Fibroblast of villous mesenchyme (primary cell): Measurements from ENCODE around the gene MEI1. TPM values are rescaled to one million over a fixed set of nuclear protein-coding genes. Genes with fewer than 3 reads are reported as not detected.

Experiments
- DNase-seq: peaks from one replicate; pipeline ENCODE4 v3.0.0-alpha.2; 2010; ENCODE audit warnings: low read depth
- H3K4me3 ChIP-seq: 2 replicates; pipeline ENCODE4 v1.5.1; 2011; ENCODE audit warnings: low read depth, mild to moderate bottlenecking, low read length
- total RNA-seq: library from RNA; depleted of rRNA; stranded (reverse); fragments of >200 nt; gene quantifications from 2 replicates; pipeline ENCODE4 v1.2.3, GENCODE V29; 2012
- TF ChIP-seq, protein P1 (sequence below): IDR thresholded peaks from 2 replicates; pipeline ENCODE4 v1.5.1; 2012; ENCODE audit warnings: low read depth, mild to moderate bottlenecking, low read length; ENCODE audit not compliant: insufficient read depth

MEI1 gene, protein sequence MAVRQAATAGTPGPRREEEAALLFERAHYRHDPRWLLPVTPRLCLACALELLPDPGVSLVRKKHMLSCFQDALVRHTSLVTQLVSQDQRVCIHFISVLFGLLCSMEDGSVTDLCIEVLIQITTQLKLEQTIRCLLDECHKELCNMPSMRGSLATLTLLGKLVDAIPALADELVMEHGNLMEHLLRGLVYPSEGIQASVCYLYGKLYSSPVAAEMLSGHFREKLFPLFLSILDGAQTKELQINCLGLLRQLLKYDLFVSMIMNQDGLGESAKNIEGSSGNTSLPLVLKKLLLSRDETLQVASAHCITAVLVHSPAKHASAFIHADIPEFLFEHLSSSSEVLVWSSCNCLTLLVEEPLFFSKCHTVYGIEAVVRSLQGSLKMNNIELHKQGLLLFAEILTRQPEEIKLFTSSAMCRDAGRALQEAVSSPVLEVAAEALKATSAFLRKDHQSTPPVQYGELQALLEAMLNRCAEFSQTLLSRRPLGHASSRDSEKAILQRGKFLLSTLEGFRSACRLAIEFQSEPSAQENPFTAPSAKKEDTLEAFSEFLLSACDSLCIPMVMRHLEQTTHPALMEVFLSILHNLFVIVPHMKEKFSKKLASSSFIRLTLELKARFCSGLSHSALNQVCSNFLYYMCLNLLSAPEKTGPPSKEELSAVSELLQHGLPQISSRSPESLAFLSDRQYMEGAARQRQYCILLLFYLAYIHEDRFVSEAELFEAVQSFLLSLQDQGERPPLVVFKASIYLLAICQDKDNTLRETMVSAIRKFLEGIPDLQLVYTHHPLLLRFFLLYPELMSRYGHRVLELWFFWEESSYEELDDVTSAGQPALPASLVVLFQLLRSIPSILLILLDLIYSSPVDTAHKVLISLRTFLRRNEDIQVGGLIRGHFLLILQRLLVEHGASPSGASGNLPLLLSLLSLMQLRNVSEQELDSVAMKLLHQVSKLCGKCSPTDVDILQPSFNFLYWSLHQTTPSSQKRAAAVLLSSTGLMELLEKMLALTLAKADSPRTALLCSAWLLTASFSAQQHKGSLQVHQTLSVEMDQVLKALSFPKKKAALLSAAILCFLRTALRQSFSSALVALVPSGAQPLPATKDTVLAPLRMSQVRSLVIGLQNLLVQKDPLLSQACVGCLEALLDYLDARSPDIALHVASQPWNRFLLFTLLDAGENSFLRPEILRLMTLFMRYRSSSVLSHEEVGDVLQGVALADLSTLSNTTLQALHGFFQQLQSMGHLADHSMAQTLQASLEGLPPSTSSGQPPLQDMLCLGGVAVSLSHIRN
- 1.3 and 2.2 TPM in 2 replicates for total RNA-seq

DNA sequence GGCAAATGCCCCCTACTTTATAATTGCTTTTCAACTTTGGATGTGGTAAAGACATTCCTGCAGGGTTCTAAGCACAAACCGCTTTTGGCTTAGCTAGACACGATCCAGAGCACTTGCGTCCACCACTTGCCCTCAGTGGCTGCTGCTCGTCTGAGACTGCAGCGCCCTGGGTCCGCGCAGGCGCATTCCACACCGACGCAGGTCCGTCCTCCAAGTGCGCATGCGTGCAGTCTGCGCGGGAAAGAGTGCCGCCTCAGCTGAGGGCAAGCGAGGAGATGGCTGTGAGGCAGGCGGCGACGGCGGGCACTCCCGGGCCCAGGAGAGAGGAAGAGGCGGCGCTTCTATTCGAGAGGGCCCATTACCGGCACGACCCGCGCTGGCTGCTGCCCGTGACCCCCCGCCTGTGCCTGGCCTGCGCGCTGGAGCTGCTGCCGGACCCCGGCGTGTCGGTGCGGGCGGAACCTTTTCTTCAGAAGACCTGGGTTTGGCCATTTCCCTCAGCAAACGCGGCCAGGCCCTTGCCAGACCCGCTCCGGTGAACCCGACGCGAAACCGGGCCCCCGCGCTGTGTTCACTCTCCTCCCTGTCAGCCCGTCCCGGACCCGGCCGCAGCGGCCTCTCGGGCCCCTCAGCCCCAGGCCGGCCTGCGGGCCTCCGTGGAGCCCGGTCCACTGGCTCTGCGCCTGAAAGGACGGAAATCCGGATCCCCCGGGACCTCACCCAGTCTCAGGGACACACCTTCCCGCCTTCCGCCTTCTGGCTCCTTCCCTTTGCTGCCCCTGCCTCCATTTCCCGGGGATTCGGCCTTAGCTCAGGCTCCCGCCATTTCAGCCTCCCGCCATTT, at the start of gene MEI1:
MEI1 (plus strand) TSS at position 240 of the 844 bp plus-strand sequence; CDS start at position 276, 36 bp downstream.
- TF ChIP-seq, protein P1, sequence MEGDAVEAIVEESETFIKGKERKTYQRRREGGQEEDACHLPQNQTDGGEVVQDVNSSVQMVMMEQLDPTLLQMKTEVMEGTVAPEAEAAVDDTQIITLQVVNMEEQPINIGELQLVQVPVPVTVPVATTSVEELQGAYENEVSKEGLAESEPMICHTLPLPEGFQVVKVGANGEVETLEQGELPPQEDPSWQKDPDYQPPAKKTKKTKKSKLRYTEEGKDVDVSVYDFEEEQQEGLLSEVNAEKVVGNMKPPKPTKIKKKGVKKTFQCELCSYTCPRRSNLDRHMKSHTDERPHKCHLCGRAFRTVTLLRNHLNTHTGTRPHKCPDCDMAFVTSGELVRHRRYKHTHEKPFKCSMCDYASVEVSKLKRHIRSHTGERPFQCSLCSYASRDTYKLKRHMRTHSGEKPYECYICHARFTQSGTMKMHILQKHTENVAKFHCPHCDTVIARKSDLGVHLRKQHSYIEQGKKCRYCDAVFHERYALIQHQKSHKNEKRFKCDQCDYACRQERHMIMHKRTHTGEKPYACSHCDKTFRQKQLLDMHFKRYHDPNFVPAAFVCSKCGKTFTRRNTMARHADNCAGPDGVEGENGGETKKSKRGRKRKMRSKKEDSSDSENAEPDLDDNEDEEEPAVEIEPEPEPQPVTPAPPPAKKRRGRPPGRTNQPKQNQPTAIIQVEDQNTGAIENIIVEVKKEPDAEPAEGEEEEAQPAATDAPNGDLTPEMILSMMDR = no peak
- peak; percentile 70 for DNase-seq
- H3K4me3 ChIP-seq = no peak within 1 kb of the TSS

GRCh38 chr22:41650229-41650628, 49.1 kb upstream of the MEI1 start:
- TF ChIP-seq, protein P1 = no peak
- no peak overlapping the region for H3K4me3 ChIP-seq
- DNase-seq = no peak

DNA sequence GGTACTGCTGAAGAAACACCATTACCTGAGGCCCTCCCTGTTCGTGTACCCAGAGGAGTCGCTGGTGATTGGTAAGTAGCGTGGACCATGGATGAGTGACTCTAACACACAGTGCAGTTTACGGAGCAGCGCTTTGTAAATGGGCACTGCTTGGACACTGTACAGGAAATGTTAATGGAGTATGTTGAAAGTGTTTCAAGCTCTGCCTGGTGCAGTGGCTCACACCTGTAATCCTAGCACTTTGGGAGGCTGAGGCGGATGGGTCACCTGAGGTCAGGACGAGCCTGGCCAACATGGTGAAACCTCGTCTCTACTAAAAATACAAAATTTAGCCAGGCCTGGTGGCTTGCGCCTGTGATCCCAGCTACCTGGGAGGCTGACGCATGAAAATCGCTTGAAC, 48.5 kb upstream of the MEI1 start:
- TF ChIP-seq, protein P1 = no peak
- DNase-seq = no peak
- H3K4me3 ChIP-seq = no peak overlapping the region

- TF ChIP-seq, protein P1 = no peak
- no peak for DNase-seq
- no peak overlapping the region for H3K4me3 ChIP-seq
These were observed 45.0 kb upstream of the MEI1 start for GRCh38 chr22:41654322-41654721.

DNA sequence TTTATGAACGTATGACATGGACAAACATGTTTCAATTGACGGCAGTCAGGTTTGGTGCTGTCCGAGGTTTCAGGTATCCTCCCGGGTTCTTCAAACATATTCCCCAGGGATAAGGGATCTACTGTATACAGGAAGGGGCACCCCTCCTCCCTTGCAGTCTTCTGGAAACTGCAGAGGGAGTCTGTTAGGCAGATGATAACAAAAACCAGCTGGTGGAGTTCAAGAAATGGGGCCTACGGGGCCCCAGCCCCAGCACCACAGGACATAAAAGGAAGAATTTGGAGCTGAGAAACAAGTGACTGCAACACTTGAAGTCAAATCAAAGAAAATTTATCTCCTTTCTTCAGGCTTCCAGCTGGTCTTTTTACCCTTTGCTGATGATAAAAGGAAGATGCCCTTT, 42.7 kb upstream of the MEI1 start:
- no peak overlapping the region for H3K4me3 ChIP-seq
- TF ChIP-seq, protein P1 = no peak
- DNase-seq = peak; percentile 58
